ENCODE results near the gene PDCD7. TPM values are rescaled to one million over a fixed set of nuclear protein-coding genes. Genes with fewer than 3 reads are reported as not detected.

PDCD7 gene
- total RNA-seq, 1 experiment from 2014 or later, result 31.6 TPM

GRCh38 chr15:65132878-65133547 lies 595 bp downstream of the PDCD7 start:
- Histone ChIP-seq H3K9ac (ENCODE audit: low read length) (peak overlapping the region; percentile 87), H3K4me3 (replicated peaks in 1 of 2; ENCODE audit: low read depth in 1 of 2, low read length in 2 of 2) (peak overlapping the region; percentile 74 to 80), H3K4me1 (ENCODE audit: control insufficient read depth in 1 of 2, insufficient read depth in 2 of 2, low read length in 2 of 2) (peaks cover 7 to 13% of the 10 kb centered on the region in 2 experiments; a peak in 3 of 4 replicates), H3K4me2 (ENCODE audit: low read length) (peak overlapping the region; percentile 76), H2AFZ (ENCODE audit: low read depth, low read length, poor library complexity, severe bottlenecking) (no peak overlapping the region), H3K9me2 (ENCODE audit: insufficient read depth) (no peaks in the 10 kb centered on the region), H3K27ac (ENCODE audit: low read depth, low read length) (peak overlapping the region; percentile 84), H3K36me3 (ENCODE audit: control insufficient read depth in 1 of 2, insufficient read depth in 2 of 2, low read length in 2 of 2) (peaks cover 13 to 15% of the 10 kb centered on the region in 2 experiments; a peak in 3 of 4 replicates), H3K79me2 (ENCODE audit: insufficient read depth, low read length) (peaks cover 34% of the 10 kb centered on the region), H4K20me1 (ENCODE audit: insufficient read depth) (no peaks in the 10 kb centered on the region), H3K27me3 (ENCODE audit: insufficient read depth, low read length) (no peaks in the 10 kb centered on the region), H3K9me3 (ENCODE audit: control insufficient read depth in 1 of 2, insufficient read depth in 1 of 2, low read depth in 1 of 2, low read length in 2 of 2) (peaks cover 3 to 4% of the 10 kb centered on the region in 2 experiments; a peak in 1 of 4 replicates)
- intact Hi-C loops (cut with micrococcal nuclease), result loop anchor here (5.0 kb wide), 1 partner anchor 164 kb away; the partner anchor contains the start of gene RNU5A-1
- ATAC-seq (peak; percentile 64), DNase-seq (ENCODE audit: low read depth, low spot score) (no peak)
- BruUV-seq (replicated peaks), result no TSS peak
- ChIA-PET POLR2A (interaction anchor here (1.1 kb wide), 1 partner anchor 52 kb away, joined by 7 read pairs; the partner anchor contains the start of gene CLPX), CTCF (no interaction called here), RAD21 (ENCODE audit: low non-redundant PET in 1 of 2, low total read pairs in 2 of 2, uncharacterized antibody in 2 of 2, unreplicated experiment in 2 of 2) (no interaction called here)
- TF ChIP-seq CEBPB (IDR thresholded peaks at IDR 0.05; ENCODE audit: low read depth) (no peak), SIN3A (IDR thresholded peaks at IDR 0.05; ENCODE audit: low read depth) (no peak; the same call in 1 of the 2 replicates), ZFX (IDR thresholded peaks at IDR 0.05) (peak; percentile 99), MAX (IDR thresholded peaks at IDR 0.05) (no peak)

GRCh38 chr15:65130941-65131340 lies 2.7 kb downstream of the PDCD7 start:
- ATAC-seq (no peak), DNase-seq (ENCODE audit: low read depth, low spot score) (no peak)
- Histone ChIP-seq H3K9me3 (ENCODE audit: control insufficient read depth in 1 of 2, insufficient read depth in 1 of 2, low read depth in 1 of 2, low read length in 2 of 2) (no peaks in the 10 kb centered on the region), H3K27me3 (ENCODE audit: insufficient read depth, low read length) (no peaks in the 10 kb centered on the region), H3K79me2 (ENCODE audit: insufficient read depth, low read length) (peaks cover 39% of the 10 kb centered on the region), H3K36me3 (ENCODE audit: control insufficient read depth in 1 of 2, insufficient read depth in 2 of 2, low read length in 2 of 2) (peaks cover 21% of the 10 kb centered on the region in 2 experiments; a peak in 3 of 4 replicates), H2AFZ (ENCODE audit: low read depth, low read length, poor library complexity, severe bottlenecking) (no peak overlapping the region), H3K9ac (ENCODE audit: low read length) (no peak overlapping the region), H3K9me2 (ENCODE audit: insufficient read depth) (no peaks in the 10 kb centered on the region), H3K4me2 (ENCODE audit: low read length) (no peak overlapping the region), H3K4me1 (ENCODE audit: control insufficient read depth in 1 of 2, insufficient read depth in 2 of 2, low read length in 2 of 2) (peaks cover 7 to 13% of the 10 kb centered on the region in 2 experiments; a peak in 3 of 4 replicates), H3K27ac (ENCODE audit: low read depth, low read length) (no peak overlapping the region), H4K20me1 (ENCODE audit: insufficient read depth) (no peaks in the 10 kb centered on the region), H3K4me3 (replicated peaks in 1 of 2; ENCODE audit: low read depth in 1 of 2, low read length in 2 of 2) (no peak overlapping the region)
- ChIA-PET CTCF (no interaction called here), POLR2A (no interaction called here), RAD21 (ENCODE audit: low non-redundant PET in 1 of 2, low total read pairs in 2 of 2, uncharacterized antibody in 2 of 2, unreplicated experiment in 2 of 2) (no interaction called here)
- TF ChIP-seq SIN3A (IDR thresholded peaks at IDR 0.05; ENCODE audit: low read depth), result no peak
- TF ChIP-seq ZNF274 (IDR thresholded peaks at IDR 0.05; ENCODE audit: low read depth, low read length), result no peak
- TF ChIP-seq ATF3 (IDR thresholded peaks at IDR 0.05), result no peak
- no peak for TF ChIP-seq FOSL1 (IDR thresholded peaks at IDR 0.05; ENCODE audit: low read depth)
- no peak for TF ChIP-seq POLR2AphosphoS5 (IDR thresholded peaks at IDR 0.05; ENCODE audit: low read depth, low read length)
- no peak for TF ChIP-seq ELF1 (IDR thresholded peaks at IDR 0.05; ENCODE audit: borderline replicate concordance, low read depth)
- TF ChIP-seq EZH2phosphoT487 (IDR thresholded peaks at IDR 0.05; ENCODE audit: borderline replicate concordance), result no peak
- no peak for TF ChIP-seq ZFX (IDR thresholded peaks at IDR 0.05)
- no peak for TF ChIP-seq MAX (IDR thresholded peaks at IDR 0.05)
- BruUV-seq (replicated peaks), result no TSS peak
- intact Hi-C loops (cut with micrococcal nuclease), result loop anchor here (5.0 kb wide), 1 partner anchor 166 kb away; the partner anchor contains the start of gene RNU5A-1
